Right lobe of liver (tissue), 4 donors: ENCODE results near the gene BEND7.
A peak's percentile ranks its signal among the peaks of the same experiment; 100 is the strongest.

Experiments used
- CTCF ChIP-seq, 4 donors: fragments of 200-600 bp in 3 of 4; fragments of 450-650 bp in 1 of 4; IDR thresholded peaks; one replicate each; pipeline versions ENCODE4 v1.5.1 to v1.8.0; 2016 to 2022; ENCODE audit warnings: antibody characterized with exemption in 4 of 4, mild to moderate bottlenecking in 2 of 4
- POLR2A ChIP-seq: fragments of 450-650 bp; IDR thresholded peaks from one replicate; pipeline ENCODE4 v1.6.1; 2017; ENCODE audit warnings: antibody characterized with exemption, mild to moderate bottlenecking
- donor health status: DM: no; HTN: no; CAD: no.
- donor health status: DM: no; HTN: no; CAD: no.
- donor health status: DM: no; HTN: yes; CAD: no.

GRCh38 chr10:13536674-13537366, 8.0 kb upstream of the BEND7 start:
- TF ChIP-seq CTCF (IDR thresholded peaks at IDR 0.05) (peak; percentile 41 to 71 (median 68)), POLR2A (no peak)
